GM21390 (cell line): ENCODE measurements around the gene CEBPB.

Experiments
- ATAC-seq: cut with Tn5 transposase; IDR thresholded peaks from one replicate; pipeline ENCODE4 v1.9.1; 2021; ENCODE audit not compliant: unreplicated experiment

The CEBPB gene

DNA sequence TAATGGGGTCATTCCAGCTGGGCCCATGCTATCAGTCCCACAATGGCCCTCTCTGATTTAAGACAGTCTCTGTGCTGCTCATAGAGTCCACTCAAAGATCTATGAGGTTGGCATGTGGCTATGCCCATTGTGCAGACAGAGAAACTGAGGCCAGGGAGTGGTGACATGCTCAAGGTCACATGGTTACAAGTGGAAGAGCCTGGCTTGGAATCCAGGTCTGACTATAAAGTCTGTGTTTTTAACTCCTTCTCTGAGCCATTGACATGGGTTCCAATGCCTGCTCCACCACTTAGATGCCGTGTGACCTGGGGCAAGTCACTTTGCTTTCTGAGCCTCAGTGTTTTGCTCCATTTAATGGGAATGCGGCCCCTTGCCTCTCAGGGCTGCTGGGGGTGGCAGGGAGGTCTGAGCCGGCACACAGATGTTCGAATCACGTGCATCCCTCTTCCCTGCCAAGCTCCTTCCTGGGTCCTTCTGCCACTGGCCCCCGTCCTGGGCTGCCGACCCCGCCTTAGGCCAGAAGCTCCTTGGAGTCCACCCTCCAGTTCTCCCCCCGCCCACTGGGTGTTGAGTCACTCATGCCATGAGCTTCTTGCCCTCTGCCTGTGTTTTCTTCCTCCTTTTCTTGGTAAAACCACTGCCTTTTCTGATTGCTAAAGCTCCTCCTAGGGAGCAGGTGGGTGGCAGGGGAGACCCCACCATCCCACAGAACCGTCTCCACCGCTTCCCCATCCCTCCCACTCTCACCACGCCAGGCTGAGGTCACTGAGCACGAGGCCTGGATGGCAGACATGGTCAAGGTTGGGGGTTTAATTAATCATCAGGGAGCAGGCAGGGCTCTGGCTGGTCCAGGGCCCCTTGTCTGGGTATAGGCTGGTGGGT lies 35.7 kb downstream of the CEBPB start:
- no peak for ATAC-seq

DNA sequence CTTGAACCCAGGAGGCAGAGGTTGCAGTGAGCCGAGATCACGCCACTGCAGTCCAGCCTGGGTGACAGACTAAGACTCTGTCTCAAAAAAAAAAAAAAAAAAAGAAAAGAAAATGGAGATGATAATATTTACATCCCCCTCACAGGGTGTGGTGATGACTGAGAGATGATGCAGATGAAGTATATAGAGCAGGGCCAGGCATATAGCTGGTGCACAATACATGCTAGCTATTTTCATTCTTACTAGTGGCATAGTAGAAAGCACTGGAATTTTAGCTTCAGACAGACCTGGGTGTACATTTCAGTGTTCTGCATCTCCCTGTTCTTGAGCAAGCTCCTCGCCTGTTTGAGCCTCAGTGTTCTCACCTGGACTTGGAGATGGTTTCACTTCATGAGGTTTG lies 36.9 kb downstream of the CEBPB start:
- ATAC-seq, result no peak

- ATAC-seq, result no peak
Observed at GRCh38 chr20:50229156-50229607, 38.6 kb downstream of the CEBPB start.

GRCh38 chr20:50230184-50230583 lies 39.6 kb downstream of the CEBPB start:
- ATAC-seq, result no peak

- ATAC-seq, result no peak
Observed at GRCh38 chr20:50230871-50231560, 40.4 kb downstream of the CEBPB start.

DNA sequence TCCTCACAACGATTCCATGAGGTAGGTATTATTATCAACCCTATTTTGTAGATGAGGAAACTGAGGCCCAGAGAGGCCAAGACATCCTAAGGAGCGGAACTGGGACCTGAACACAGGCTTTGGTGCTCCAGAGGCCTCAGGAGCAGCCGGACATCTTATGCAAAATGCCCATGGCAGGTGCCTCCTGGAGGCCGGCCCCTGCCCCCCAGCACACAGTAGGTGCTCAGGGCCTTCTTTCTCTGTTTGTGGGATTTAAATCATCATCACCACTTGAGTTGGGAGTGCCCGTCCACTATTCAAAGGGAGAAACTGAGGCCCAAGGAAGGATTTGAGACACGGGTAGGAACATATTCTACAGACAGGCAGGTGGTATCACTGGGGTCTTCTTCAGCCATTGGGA lies 41.2 kb downstream of the CEBPB start:
- ATAC-seq, result no peak

DNA sequence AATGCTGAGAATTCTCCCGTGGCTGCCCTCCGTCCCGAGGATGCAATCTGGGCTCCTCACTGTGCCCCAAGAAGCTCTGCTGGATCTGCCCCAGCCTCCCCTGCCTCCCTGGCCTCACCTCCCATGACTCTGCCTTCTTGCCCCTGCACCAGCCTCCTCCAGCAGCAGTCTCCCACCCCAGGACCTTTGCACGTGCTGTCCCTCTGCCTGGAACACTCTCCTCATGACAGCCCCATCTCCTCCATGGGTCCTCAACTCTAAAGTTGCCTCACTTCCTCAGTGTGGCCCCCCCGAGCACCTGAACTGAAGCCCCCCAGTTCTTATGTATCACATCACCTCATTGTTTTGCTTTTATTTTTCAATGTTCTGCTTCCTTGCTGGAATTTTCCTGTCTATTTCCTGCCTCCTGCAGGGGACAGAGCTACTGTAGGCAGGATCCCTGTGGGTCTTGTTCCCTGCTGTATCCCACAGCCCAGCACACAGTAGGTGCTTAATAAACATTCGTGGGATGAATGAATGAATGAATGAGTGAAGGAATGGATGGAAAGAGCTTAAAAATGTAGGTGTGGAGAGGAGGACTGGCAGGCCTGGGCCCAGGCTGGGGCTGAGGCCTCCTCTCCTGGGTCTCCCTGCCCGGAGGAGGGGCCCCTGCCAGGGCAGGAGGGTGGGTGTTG lies 42.2 kb downstream of the CEBPB start:
- ATAC-seq, result no peak

- no peak for ATAC-seq
Observed at GRCh38 chr20:50233325-50234212, 42.9 kb downstream of the CEBPB start.

DNA sequence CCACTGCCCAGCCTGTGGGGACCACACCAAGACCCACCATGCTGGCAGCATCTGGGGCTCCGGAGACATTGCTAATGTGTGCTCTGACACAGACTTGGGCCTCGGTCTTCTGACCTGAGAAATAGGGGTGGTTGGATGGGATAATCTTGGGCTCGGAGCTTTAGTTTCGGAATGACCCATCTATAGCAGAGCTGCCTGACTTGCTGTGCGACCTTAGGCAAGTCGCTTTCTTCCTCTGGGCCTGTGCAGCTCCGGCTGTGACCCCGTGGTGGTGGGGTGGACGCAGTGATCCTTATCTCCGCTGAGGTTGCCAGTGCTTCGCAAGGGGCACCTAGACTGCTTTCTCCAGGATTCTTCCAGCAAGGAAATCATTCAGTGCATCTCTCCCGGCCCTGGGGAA lies 43.7 kb downstream of the CEBPB start:
- no peak for ATAC-seq

DNA sequence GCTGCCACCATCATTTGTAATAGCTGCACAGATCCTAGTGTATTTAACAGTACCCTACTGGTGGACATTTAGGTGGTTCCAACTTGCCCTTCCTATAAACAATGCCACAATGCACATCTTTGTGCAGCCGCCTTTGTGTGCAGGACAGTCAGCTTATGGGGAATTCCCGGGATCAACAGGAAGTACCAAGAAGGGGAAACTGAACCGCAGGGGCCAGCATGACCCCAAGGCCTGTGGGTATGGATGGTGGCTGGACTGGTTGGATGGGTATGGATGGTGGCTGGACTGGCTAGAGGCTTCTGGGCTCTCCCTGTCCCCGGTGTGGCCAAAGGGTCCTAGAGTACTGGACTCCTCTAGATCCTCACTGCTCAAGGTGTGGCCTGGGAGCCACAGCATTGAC lies 46.7 kb downstream of the CEBPB start:
- ATAC-seq, result no peak

DNA sequence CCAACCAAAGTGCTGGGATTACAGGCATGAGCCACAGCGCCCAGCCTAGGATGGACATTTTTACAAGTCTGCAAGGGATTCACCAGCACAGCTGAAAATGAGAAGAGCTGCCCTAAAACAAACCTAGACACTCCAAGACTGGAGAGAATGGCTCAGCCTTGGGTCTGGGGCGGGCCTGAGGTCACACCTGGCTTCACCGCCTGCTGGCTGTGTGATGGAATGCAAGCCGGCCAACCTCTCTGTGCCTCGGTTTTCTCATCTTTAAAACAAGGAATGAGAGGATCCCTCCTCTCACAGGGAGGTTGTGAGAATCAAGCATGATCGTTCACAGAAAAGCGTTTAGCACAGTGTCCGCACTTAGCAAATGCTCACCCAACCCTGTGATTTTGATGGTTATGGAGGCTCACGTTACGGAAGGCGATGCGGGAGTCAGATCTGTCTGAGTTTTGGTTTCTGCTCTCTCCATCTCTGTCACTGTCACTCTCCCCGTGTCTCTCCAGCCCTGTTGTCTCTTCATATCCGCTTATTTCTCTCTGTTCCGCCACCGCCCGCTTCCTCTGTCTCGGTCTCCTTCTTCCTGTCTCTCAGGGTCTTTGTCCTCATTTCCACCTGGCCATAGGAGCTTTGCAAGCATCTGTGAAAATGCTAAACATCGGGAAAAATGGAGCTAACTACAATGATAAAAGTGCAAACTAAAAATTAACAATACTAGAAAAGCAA lies 47.6 kb downstream of the CEBPB start:
- no peak for ATAC-seq

GRCh38 chr20:50240092-50240491 lies 49.5 kb downstream of the CEBPB start:
- ATAC-seq, result no peak

DNA sequence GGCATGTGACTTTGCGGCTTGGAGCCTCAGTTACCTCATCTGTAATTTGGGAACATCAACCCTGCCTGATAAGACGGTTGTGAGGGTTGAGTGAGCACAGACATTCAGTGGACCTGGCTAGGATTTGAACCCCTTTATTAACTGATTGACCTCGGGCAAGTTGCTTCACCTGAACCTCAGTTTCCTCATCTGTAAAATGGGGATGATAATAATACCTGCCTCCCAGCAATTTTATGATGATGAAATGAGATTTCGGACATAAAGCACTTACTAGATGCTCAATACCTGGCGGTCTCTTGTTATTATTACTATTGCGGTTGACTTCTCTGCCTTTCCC lies 51.5 kb downstream of the CEBPB start:
- no peak for ATAC-seq
